Measurements from ENCODE around the gene ALKBH3.
A peak's percentile ranks its signal among the peaks of the same experiment; 100 is the strongest.

Gene ALKBH3

DNA sequence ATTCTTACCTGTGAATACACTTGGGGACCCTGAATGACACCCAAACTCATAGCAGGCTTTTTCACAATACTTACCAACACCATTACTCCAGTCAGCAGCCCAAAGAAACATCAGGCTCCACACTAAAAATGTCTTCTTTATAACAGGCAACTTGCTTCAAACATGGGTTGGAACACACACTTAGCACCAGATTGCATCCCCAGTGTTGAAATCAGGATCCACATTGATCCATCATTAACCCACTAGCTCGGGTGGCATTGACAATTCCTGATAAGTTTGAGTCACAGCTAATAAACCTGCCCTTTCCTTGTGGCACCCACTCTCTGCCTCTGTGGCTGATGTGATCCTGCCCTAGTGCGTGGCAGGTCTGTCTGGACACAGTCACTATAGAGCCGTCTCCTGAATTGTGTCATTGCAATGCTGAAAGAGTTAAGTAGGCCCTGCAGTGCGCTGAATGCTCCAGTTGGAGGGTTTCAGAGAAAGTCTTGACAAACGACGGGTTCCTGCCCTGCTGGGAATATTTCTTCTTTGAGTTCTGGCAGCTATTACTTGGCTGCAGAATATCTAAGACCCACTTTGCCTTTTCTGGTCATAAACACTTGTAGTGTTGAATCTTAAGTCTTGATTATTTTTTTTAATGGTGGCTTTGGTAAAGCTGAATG, 42.2 kb downstream of the ALKBH3 start:
- no peak for DNase-seq (ENCODE audit: low spot score)

DNA sequence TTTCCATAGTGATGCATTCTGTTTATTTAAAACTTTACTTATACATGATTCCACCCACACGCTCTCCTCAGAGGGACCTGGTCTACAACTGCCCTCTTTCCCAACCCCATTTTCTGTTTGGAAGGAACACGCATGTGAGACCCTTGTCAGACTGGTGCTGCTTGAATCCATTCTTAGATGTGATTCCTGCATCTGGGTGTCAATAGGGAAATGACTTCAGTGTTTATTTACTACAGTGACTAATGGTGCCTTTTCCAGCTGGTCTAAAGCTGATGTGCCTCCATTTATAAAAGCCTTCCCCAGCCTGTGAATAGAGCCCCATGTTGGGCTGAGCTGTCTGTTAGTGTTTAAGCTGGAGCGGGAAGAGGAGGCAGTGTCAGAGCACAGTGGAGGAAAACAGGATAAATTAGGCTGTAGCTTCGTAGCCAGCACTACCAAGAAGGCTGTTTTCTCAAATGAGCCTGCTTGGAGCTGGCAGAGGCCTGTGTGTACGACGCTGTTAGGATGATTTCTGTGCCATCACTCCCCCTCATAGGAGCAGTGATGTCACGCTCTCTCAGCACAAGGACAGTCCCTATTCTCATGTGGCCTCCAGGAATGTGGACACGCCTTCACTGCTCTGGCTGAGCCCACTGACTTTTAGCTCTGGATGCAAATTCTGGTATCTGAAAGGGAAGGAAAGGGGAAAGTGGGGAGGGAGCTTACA, 42.9 kb downstream of the ALKBH3 start:
- peak; percentile 30 for DNase-seq (ENCODE audit: low spot score)

DNA sequence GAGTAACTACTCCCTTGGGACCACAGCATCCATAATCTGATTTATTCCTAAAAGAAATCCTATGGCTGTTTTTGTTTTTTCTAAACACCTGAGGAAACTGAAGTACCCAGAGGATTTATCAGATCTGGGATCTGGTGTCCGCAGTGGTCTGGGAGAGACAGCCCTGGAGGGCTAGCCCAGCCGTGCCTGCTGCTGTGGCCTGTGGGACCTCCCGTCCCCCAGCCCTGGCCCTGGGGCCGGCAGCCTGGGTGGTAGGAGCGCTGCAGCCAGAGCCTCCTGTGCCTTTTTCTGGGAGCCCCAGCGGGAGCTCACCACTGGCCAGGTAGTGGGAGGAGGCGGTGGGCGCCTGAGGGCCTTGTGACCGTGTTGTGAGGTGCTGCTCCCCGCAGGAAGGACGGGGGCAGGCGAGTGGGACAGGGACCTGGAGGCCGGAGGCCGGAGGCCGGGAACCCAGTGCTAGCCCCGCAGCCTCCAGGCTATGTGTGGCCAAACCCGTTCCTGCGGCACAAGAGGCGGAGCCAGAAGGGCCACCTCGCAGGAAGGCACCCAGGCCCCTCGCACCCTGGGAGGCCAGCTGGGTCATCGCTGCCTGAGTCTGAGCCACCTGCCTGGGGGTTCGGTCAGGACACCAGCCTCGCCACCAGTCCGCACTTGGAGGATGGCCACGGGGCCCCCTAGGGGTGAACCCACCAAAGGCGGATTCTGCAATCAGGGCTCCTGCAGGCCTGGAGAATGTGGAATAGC, 43.7 kb downstream of the ALKBH3 start:
- no peak for DNase-seq (ENCODE audit: low spot score)

DNA sequence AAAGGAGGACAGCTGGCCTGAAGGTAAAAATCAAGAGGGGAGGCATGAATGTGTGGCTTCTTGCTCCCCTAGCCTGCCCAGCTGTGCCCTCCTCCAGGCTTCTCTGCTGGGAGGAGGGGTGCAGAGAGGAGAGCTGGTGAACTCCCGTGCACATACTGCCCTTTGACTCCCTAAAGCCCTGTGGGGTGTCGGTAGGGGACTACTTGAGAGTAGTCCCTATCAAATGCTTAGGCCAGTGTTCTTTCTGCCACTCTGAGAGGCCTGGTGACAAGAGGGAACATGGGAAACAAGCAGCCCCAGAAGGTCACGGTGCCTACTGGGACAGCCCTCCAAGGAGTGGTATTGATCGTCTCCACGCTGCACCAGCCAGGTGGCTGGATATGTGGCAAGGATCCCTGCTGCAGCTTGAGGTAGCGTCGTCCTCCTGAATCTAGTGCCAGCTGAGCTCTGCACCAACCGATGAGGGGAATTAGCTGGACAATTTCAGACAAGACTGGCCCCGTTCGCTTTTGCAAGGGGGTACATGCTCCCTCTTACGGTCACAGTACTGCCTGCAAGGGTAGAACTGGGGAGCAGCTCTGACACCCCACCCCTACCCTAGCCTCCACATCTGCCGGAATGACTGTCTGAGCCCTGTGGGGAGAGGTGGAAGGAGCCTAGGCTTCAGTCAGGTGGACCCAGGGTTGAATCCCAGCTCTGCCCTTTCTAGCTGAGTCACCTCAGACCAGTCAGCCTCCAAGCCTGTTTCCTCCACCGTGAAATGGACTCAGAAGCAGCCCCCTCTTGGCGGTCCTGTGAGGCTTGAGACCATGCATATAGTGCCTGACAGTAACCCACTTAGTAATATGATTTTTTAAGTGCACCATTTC, 44.7 kb downstream of the ALKBH3 start:
- DNase-seq (ENCODE audit: low spot score), result no peak

DNA sequence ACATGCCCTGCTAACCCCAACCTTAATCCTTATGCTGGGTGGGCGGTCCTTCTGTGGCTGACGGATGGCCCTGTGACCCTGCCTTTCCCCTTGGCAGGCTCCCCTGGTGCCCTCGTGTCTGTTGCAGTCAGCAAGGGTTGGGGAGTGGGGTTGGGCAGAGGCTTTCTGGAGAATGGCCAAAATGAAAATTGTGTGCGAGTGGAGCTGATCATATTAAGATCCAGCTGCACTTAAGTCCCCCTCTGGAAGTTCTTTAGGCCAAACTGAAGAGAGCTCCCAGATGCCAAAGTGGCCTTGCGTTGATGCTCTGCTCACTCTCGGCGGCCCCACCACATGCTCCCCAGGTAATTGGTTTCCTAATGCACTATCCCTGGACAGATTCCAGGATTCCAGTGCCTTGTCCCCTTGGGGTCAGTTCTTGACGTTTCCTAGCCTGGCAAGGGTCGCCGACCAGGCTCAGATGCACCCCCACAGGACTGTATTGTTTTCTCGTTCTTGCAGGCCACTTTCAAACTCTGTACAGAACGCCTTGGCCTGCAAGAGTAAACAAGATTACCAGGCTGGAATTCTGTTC, 45.4 kb downstream of the ALKBH3 start:
- no peak for DNase-seq (ENCODE audit: low spot score)

DNA sequence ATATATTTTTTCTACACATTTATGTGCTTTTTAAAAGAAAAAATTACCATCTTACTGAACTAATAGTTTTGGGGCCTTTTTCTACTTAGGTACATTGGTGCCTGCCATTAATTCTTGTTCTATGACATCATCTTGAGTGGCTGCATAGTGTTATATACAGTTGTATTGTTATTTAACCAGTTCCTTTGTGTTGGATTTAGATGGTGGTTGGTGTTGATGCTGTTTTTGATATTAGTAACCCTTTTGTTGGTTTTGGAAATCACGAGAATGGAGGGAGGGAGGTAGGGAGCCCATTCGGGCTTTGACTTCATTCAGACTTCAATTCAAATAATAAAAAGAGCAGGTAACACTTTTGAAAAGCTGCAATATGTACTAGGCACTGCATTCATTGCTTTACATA, 46.4 kb downstream of the ALKBH3 start:
- DNase-seq (ENCODE audit: low spot score), result no peak

DNA sequence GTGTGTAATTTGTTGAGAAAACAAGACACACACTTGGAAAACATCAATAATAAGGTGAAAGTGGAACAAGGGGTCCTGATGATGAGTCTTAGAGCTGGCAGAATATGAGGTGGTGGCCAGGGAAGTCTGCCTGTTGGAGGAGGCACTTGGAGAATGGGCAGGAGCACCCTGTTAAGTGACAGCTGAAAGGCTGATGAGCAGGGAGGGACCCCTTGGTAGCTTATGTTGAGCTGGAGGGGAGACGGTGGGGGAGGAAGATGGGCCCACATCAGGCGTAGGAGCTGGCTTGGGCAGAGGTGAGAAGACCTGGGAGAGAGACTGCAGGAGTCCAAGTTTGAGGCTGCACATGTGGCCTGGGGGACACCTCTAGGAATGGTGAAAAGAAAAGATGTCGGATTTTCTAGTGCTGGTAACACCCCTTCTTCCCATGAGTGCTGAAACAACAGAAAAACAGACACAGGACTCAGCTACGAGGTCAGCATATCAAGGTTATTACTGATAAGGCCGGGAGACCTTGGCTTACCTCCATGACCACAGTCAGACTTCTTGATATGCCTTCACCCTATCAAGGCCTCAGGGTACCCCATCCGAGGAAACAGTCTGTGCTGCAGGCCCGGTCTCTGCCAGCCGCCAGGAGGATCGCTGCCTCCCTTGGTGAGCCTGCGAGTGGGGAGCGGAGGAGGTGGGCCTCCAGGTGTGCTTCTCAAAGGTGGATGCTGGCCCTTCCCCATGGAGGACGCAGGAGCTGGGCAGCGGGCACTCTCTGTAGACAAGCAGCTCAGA, 47.5 kb downstream of the ALKBH3 start:
- no peak for DNase-seq (ENCODE audit: low spot score)

DNA sequence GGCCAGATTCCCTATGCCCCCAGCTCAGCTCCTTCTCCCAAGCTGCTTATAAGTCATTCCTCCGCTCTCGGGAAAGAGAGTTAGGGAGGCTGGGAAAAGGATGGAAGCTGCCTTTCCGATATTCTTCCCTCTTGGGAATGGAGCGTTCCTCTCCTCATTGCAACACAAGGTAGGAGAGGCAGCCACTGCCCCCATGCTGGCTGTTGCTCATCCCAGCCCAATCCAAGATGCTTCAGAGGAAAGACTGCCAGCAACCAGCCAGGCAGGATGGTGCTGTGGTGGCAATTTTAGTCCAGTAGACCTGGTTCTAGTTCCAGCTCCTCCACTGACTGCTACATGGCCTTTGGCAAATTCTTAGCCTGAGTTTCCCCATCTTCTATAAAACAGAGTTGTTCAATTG, 48.1 kb downstream of the ALKBH3 start:
- DNase-seq (ENCODE audit: low spot score), result no peak

DNA sequence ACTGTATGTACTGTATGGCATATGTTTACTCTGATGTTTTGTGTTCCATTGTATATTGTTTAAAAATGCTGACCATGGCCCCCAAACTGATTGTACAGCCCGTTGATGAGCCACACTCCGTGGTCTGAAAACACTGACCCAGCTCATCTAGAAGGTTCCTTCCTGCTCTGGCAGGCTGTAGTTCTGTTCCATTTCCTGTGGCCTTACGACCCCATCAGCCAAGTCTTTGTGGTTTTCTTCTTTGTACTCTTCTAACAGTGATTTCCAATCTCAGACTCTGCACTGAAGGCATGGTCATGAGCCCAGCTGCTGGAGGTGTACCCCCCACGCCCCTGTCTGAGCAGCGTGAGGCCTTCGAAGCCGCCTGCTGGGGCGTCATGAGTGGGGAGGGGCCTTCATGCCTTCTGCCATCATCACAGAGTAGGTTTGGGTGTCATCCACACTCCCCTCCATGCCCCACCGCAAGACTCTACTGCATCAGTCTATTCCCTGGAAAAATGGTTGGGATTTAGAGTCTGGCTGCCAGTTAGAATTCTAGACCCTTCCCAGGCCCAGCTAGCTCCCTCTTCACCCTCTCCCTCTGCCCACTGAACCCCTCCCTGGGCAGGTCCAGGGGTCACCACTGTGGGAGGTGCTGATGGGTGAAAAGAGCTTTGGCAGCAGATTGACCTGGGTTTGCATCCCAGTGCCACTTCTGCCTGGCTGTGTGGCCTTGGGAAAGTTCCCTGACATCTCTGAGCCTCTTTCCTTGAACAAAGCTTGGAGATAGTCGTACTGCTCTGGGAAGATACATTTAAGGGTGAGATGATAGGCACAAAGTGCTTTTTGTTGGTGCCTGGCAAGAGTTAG, 50.5 kb downstream of the ALKBH3 start:
- peak; percentile 32 for DNase-seq (ENCODE audit: low spot score)

DNA sequence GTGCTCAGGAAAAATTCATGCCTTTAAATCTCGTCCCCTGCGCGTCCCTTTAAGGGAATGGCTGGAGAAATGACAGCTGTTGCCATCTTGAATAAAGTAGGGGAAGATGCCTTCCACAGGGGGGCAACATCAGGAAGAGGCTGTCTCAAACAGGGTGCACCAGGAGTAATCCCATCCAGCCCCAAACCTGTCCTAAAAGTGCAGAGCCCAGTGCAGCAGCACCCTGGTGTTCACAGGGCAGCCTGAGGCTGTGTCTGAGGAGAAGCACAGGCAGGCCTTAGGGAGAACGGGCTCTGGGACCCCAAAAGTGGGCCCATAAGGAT, 51.0 kb downstream of the ALKBH3 start:
- no peak for DNase-seq (ENCODE audit: low spot score)

DNA sequence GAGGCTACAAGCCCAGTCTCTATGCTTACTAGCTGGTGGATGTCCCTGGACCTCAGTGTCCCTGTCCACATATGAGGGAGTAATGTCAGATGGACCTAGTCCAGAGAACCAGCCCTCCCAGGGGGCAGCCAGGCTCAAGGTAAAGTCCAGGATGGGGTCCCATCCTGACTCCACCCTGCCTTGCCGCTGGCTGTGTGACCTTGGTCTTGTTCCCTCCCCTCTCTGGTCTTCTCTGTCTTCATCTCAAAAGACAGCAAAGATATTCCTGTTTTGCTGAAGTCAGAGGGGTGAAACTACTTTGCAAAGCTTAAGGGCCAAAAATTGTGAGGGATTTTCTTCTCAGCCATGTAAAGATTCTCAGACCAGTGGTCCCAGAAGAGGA, 52.6 kb downstream of the ALKBH3 start:
- no peak for DNase-seq (ENCODE audit: low spot score)

DNA sequence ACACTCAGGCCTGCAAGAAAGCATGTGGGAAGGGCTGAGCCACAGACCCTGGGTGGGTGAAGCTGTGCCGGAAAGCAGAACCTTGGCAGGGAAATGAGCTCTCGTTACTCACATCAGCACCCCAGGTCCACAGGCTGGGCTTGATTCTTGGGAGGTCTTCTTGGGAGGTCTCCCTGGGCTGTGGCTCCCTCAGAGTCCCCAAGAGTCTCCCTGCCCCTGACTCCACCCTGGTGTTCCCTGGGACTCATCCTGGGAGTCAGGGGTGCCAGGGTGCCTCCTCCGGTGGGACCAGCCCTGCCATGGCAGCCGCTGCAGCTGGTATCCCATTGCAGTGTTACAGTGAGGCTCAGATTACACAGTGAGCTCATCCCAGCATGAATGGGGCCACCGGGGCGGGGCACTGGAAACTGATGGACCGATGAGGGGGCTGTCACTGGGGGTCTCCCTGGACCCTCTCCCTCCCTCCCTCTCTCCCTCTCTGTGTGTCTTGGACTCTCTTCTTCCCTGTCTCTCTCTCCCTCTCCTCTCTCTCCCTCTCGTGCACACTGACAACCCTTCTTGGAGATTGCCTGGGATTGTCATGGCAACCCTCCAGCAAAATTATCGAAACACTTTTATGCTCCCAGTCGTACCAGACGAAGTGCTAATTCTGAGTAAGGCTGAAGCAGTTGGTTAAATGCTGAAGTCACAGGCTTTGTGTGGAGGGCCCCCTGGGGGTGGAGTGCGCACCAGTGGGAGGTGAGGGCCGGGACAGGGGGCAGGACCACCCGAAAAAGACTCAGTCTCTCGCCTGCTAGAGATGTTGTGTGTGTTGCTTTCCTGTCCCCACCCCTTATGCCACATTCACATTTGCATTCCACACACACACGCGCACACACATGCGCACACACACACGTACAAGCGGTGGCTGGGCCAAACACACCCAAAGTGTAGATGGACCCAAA, 53.2 kb downstream of the ALKBH3 start:
- no peak for DNase-seq (ENCODE audit: low spot score)

DNA sequence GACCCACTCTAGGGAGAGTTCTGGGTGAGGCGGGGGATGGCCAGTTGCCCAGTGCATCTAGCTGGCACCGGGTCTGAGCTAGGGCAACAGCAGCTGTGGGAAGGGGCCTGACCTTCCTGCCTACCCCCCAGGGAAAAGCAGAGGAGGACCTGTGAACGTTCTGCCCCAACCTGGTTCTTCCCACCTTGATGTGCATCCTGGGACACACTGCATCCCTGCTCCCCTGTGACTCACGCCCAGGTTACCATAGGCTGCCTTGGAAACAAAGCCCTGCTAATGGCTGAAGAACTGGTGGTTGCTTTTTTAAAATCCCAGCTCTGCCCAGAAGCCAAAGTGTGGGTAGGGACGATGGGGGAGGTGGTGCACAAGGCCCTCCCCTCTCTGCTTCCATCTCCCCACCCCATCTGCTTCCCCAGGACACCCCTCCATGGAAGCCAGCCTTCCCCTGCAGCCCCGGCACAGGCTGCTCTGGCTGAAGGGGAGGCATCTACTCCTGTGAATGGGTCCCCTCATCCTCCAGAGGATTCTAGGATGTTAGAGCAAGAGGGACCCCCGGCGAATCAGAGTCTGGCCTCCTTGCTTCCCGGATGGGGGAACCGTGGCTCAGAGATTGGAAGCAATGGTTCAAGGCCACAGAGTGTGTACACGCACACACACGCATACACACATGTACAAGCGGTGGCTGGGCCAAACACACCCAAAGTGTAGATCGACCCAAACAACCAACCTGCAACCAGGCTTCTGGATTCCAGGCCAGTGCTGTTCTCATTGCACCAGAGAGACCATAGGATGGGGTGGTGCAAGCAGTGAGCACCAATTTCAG, 54.2 kb downstream of the ALKBH3 start:
- DNase-seq (ENCODE audit: low spot score), result no peak

DNA sequence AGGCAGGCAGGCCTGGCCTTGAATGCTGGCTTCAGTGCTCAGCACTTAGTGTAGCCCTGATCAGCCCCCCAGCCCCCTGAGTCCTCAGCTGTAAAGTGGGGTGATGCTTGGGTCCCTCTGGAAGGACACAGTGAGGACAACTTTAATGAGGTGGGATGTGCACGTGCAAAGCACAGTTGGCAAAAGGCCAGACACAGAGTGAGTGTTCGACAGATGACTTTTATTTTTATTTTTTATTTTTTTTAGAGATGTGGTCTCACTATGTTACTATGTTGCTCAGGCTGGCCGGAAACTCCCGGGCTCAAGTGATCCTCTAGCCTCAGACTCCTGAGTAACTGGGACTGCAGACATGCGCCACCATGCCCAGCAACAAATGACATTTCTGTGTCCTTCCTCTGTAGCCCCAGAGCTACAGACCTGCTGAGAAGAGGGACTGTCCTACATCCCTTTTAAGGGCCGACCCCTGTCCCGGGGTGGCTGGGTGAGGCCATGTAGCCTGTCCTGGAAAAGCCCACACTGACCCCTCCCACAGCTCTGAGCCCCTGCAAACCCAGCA, 54.9 kb downstream of the ALKBH3 start:
- DNase-seq (ENCODE audit: low spot score), result no peak

DNA sequence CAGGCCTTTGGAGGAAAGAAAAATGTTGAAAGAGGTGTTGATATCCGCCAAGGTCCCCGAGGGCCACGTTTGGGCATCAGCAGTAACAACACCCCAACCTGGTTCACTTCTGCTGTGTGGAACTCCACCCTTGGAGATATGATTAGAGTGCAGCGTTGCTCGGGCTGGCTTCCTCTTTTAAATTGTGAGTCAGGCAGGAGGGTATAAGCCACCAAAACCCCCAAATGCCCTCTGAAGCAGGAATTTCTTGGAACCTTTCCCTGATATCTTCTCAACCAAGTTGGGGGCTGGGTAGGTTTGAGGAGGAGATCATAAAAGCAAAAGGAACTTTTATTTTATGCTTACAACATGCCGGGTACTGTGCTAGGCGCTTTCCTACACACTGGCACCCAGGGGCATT, 55.4 kb downstream of the ALKBH3 start:
- no peak for DNase-seq (ENCODE audit: low spot score)

DNA sequence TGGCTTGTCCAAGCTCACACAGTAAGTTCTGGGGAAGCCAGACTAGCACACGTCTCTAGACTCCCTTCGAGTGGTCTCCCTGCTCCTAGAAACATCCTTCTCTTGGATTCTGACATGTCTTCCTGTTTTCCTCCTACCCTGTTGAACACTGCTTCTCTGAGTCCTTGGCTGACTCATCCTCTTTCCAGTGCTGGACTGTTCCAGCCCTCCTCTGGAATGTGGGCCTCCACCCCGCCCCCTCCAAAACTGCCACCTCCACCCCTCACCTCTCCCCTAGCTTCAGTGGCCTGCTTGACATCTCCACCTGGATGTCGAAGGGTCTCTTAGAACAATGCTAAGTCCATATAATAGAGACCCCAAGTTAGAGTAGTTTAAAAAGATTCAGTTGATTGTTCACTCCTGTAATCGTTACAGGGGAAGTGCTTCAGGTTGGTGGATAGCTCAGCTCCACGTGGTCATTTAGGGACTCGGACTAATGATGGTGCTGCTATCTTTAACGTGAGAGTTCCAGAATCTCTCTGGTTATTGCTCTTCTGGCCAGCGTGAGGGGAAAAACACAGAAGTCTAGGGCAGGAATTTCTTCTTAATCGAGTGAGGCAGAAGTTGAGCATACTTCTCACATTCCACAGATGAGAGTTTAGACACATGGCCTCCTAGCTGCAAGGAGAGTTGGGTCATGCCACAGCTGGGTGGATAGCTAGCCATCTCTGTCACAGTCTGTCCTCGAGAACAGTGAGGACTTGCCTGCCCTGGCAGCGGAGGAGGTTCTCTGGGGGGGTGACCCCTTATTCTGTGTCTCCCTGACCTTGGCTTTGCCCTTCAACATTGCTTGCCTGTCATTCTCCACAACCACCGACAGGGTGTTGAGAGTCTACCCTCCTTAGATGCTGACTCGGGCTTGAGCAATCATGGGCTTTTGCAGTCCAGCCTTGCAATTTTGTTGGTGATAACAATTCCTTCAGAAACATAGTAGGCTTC, 57.1 kb downstream of the ALKBH3 start:
- DNase-seq (ENCODE audit: low spot score), result peak; percentile 65

Measured in kidney tubule cell (primary cell).